CD4-positive, alpha-beta memory T cell (primary cell): ENCODE data around the gene TCERG1L. TPM values are rescaled to one million over a fixed set of nuclear protein-coding genes. Genes with fewer than 3 reads are reported as not detected.

Source experiments
- CTCF ChIA-PET: fragments of 350-600 bp; sonication (Branson Sonifier 250); formaldehyde crosslinking; loops from one replicate; lab custom pipeline; 2021; ENCODE audit warnings: inconsistent platforms; ENCODE audit not compliant: partially characterized antibody; lab: Charles Lee
- POLR2A ChIA-PET: fragments of 350-600 bp; sonication (Branson Sonifier 250); formaldehyde crosslinking; loops from one replicate; lab custom pipeline; 2021; ENCODE audit not compliant: partially characterized antibody; lab: Charles Lee
- DNase-seq, 5 donors: peaks; one replicate each; pipeline versions ENCODE4 v3.0.0 to v3.0.0-alpha.2; 2020 to 2022; ENCODE audit warnings: mixed read lengths in 1 of 5
- H3K27ac ChIP-seq: one replicate; pipeline ENCODE4 v1.7.0; 2013; ENCODE audit warnings: low read depth, low read length
- H3K27me3 ChIP-seq: 2 replicates; pipeline ENCODE4 v1.7.0; 2013; ENCODE audit warnings: mild to moderate bottlenecking, low read length, moderate library complexity; ENCODE audit not compliant: insufficient read depth
- H3K36me3 ChIP-seq: 2 replicates; pipeline ENCODE4 v1.7.0; 2013; ENCODE audit warnings: mild to moderate bottlenecking, low read length, moderate library complexity; ENCODE audit not compliant: insufficient read depth
- H3K4me1 ChIP-seq: 2 replicates; pipeline ENCODE4 v1.7.0; 2013; ENCODE audit warnings: mild to moderate bottlenecking, low read length, moderate library complexity; ENCODE audit not compliant: insufficient read depth
- H3K4me3 ChIP-seq, 2 donors: one replicate each; pipeline ENCODE4 v1.7.0; 2013; ENCODE audit warnings: low read length in 2 of 2, mild to moderate bottlenecking in 1 of 2
- H3K9me3 ChIP-seq, 2 donors: one replicate each; pipeline ENCODE4 v1.7.0; 2013; ENCODE audit warnings: low read length in 2 of 2, control low read depth in 1 of 2; ENCODE audit not compliant: control insufficient read depth in 1 of 2
- H3K27ac Mint-ChIP-seq, 7 donors: one replicate each; pipeline ENCODE4 v1.8.0; 2020 to 2021; ENCODE audit warnings: mixed read lengths in 7 of 7, mild to moderate bottlenecking in 6 of 7, inconsistent platforms in 3 of 7, moderate library complexity in 3 of 7
- H3K27me3 Mint-ChIP-seq, 2 donors: one replicate each; pipeline ENCODE4 v1.8.0; 2020 to 2021; ENCODE audit warnings: mixed read lengths in 2 of 2
- H3K36me3 Mint-ChIP-seq, 2 donors: one replicate each; pipeline ENCODE4 v1.8.0; 2020 to 2021; ENCODE audit warnings: mixed read lengths in 2 of 2, inconsistent platforms in 1 of 2, mild to moderate bottlenecking in 1 of 2
- H3K4me1 Mint-ChIP-seq, 4 donors: one replicate each; pipeline ENCODE4 v1.8.0; 2020 to 2021; ENCODE audit warnings: mixed read lengths in 4 of 4, mild to moderate bottlenecking in 1 of 4
- H3K4me3 Mint-ChIP-seq, 8 donors: one replicate each; pipeline ENCODE4 v1.8.0; 2020 to 2021; ENCODE audit warnings: mixed read lengths in 8 of 8, mild to moderate bottlenecking in 7 of 8, moderate library complexity in 6 of 8, inconsistent platforms in 3 of 8
- H3K9me3 Mint-ChIP-seq, 8 donors: one replicate each; pipeline ENCODE4 v1.8.0; 2020 to 2021; ENCODE audit warnings: mixed read lengths in 8 of 8, mild to moderate bottlenecking in 5 of 8, inconsistent platforms in 3 of 8, moderate library complexity in 1 of 8
- intact Hi-C: fragments of 100-400 bp; cut with micrococcal nuclease; formaldehyde crosslinking; loops from one replicate; pipeline ENCODE4 v1.15.1; 2023
- polyA plus RNA-seq, 2 donors: library from polyadenylated mRNA; unstranded; fragments of 300-500 nt; fragmentation: Illumina TruSeq; gene quantifications; one replicate each; pipeline ENCODE4 v1.2.3, GENCODE V29; 2021
- total RNA-seq, 2 experiments: library from RNA; stranded (reverse); gene quantifications; one replicate each; pipeline ENCODE4 v1.2.3, GENCODE V29; 2021

Gene TCERG1L
- total and polyA plus RNA-seq, 4 experiments from 2014 or later, result not detected

GRCh38 chr10:131083915-131084790, 227.4 kb downstream of the TCERG1L start:
- POLR2A ChIA-PET, result no interaction called here

GRCh38 chr10:131082991-131083481, 228.5 kb downstream of the TCERG1L start:
- peaks cover 0 to 3% of the 10 kb centered on the region in 2 donors for H3K36me3 Mint-ChIP-seq
- intact Hi-C loops, result no loop called here
- peaks cover 0 to 4% of the 10 kb centered on the region in 2 donors for H3K27me3 Mint-ChIP-seq
- Histone ChIP-seq H3K27ac (no peak overlapping the region), H3K4me1 (no peaks in the 10 kb centered on the region), H3K4me3 (no peak overlapping the region), H3K9me3 (no peaks in the 10 kb centered on the region), H3K27me3 (no peaks in the 10 kb centered on the region), H3K36me3 (no peaks in the 10 kb centered on the region)
- ChIA-PET CTCF (no interaction called here), POLR2A (no interaction called here)
- no peak overlapping the region for H3K4me3 Mint-ChIP-seq
- no peak overlapping the region for H3K27ac Mint-ChIP-seq
- H3K9me3 Mint-ChIP-seq, result peaks cover 0 to 8% (median under 1%) of the 10 kb centered on the region in 8 donors
- no peaks in the 10 kb centered on the region for H3K4me1 Mint-ChIP-seq
- DNase-seq, result no peak

More at GRCh38 chr10:131083915-131084790, 227.4 kb downstream of the TCERG1L start:
- no peak for DNase-seq
- H3K4me3 Mint-ChIP-seq, result no peak overlapping the region
- Histone ChIP-seq H3K4me1 (no peaks in the 10 kb centered on the region), H3K4me3 (no peak overlapping the region), H3K36me3 (no peaks in the 10 kb centered on the region), H3K9me3 (no peaks in the 10 kb centered on the region), H3K27ac (no peak overlapping the region), H3K27me3 (no peaks in the 10 kb centered on the region)
- peaks cover 0 to 8% (median under 1%) of the 10 kb centered on the region in 8 donors for H3K9me3 Mint-ChIP-seq
- no peaks in the 10 kb centered on the region for H3K4me1 Mint-ChIP-seq
- H3K27ac Mint-ChIP-seq, result no peak overlapping the region
- H3K27me3 Mint-ChIP-seq, result peaks cover 0 to 4% of the 10 kb centered on the region in 2 donors
- H3K36me3 Mint-ChIP-seq, result peaks cover 0 to 3% of the 10 kb centered on the region in 2 donors
- intact Hi-C loops, result no loop called here
- CTCF ChIA-PET, result no interaction called here

GRCh38 chr10:131082201-131082850, 229.2 kb downstream of the TCERG1L start:
- peaks cover 0 to 4% of the 10 kb centered on the region in 2 donors for H3K27me3 Mint-ChIP-seq
- CTCF ChIA-PET, result no interaction called here
- peaks cover 0 to 8% (median 0%) of the 10 kb centered on the region in 8 donors for H3K9me3 Mint-ChIP-seq
- no peaks in the 10 kb centered on the region for H3K36me3 ChIP-seq
- peaks cover 0 to 2% of the 10 kb centered on the region in 2 donors for H3K36me3 Mint-ChIP-seq
- no peaks in the 10 kb centered on the region for H3K4me1 ChIP-seq
- intact Hi-C loops, result no loop called here
- POLR2A ChIA-PET, result no interaction called here
- H3K4me3 ChIP-seq, result no peak overlapping the region
- H3K4me1 Mint-ChIP-seq, result no peaks in the 10 kb centered on the region
- H3K27ac Mint-ChIP-seq, result no peak overlapping the region
- no peaks in the 10 kb centered on the region for H3K9me3 ChIP-seq
- DNase-seq, result no peak
- H3K4me3 Mint-ChIP-seq, result no peak overlapping the region
- no peaks in the 10 kb centered on the region for H3K27me3 ChIP-seq
- no peak overlapping the region for H3K27ac ChIP-seq

GRCh38 chr10:131081786-131082185, 229.7 kb downstream of the TCERG1L start:
- H3K27me3 Mint-ChIP-seq, result peaks cover 0 to 4% of the 10 kb centered on the region in 2 donors
- Histone ChIP-seq H3K4me3 (no peak overlapping the region), H3K27ac (no peak overlapping the region), H3K9me3 (no peaks in the 10 kb centered on the region), H3K27me3 (no peaks in the 10 kb centered on the region), H3K4me1 (no peaks in the 10 kb centered on the region), H3K36me3 (no peaks in the 10 kb centered on the region)
- no peak overlapping the region for H3K27ac Mint-ChIP-seq
- intact Hi-C loops, result no loop called here
- H3K4me1 Mint-ChIP-seq, result no peaks in the 10 kb centered on the region
- H3K36me3 Mint-ChIP-seq, result no peaks in the 10 kb centered on the region
- ChIA-PET CTCF (no interaction called here), POLR2A (no interaction called here)
- no peak overlapping the region for H3K4me3 Mint-ChIP-seq
- H3K9me3 Mint-ChIP-seq, result peaks cover 0 to 8% (median 0%) of the 10 kb centered on the region in 8 donors
- no peak for DNase-seq

GRCh38 chr10:131081376-131081775, 230.1 kb downstream of the TCERG1L start:
- no peaks in the 10 kb centered on the region for H3K36me3 ChIP-seq
- intact Hi-C loops, result no loop called here
- CTCF ChIA-PET, result no interaction called here
- H3K4me3 ChIP-seq, result no peak overlapping the region
- H3K27me3 Mint-ChIP-seq, result peaks cover 0 to 4% of the 10 kb centered on the region in 2 donors
- H3K9me3 ChIP-seq, result no peaks in the 10 kb centered on the region
- H3K27me3 ChIP-seq, result no peaks in the 10 kb centered on the region
- no peaks in the 10 kb centered on the region for H3K4me1 ChIP-seq
- DNase-seq, result no peak
- H3K36me3 Mint-ChIP-seq, result no peaks in the 10 kb centered on the region
- H3K27ac Mint-ChIP-seq, result no peak overlapping the region
- POLR2A ChIA-PET, result no interaction called here
- peaks cover 0 to 8% (median 0%) of the 10 kb centered on the region in 8 donors for H3K9me3 Mint-ChIP-seq
- H3K4me1 Mint-ChIP-seq, result no peaks in the 10 kb centered on the region
- no peak overlapping the region for H3K27ac ChIP-seq
- H3K4me3 Mint-ChIP-seq, result no peak overlapping the region

- DNase-seq, result no peak
- Mint-ChIP-seq H3K4me3 (no peak overlapping the region), H3K9me3 (peaks cover 0 to 4% (median 0%) of the 10 kb centered on the region in 8 donors), H3K4me1 (no peaks in the 10 kb centered on the region), H3K27me3 (peaks cover 0 to 2% of the 10 kb centered on the region in 2 donors), H3K36me3 (no peaks in the 10 kb centered on the region), H3K27ac (no peak overlapping the region)
- H3K36me3 ChIP-seq, result no peaks in the 10 kb centered on the region
- no peaks in the 10 kb centered on the region for H3K4me1 ChIP-seq
- H3K27ac ChIP-seq, result no peak overlapping the region
- POLR2A ChIA-PET, result no interaction called here
- CTCF ChIA-PET, result no interaction called here
- no peaks in the 10 kb centered on the region for H3K9me3 ChIP-seq
- no peaks in the 10 kb centered on the region for H3K27me3 ChIP-seq
- H3K4me3 ChIP-seq, result no peak overlapping the region
- intact Hi-C loops, result no loop called here
Observed at GRCh38 chr10:131080571-131080970, 230.9 kb downstream of the TCERG1L start.

GRCh38 chr10:131079314-131079713, 232.2 kb downstream of the TCERG1L start:
- ChIA-PET POLR2A (no interaction called here), CTCF (no interaction called here)
- Mint-ChIP-seq H3K36me3 (no peaks in the 10 kb centered on the region), H3K27me3 (peaks cover 0 to 2% of the 10 kb centered on the region in 2 donors), H3K9me3 (peaks cover 0 to 2% (median 0%) of the 10 kb centered on the region in 8 donors), H3K27ac (no peak overlapping the region), H3K4me1 (no peaks in the 10 kb centered on the region), H3K4me3 (no peak overlapping the region)
- no peak overlapping the region for H3K27ac ChIP-seq
- no peaks in the 10 kb centered on the region for H3K36me3 ChIP-seq
- no peaks in the 10 kb centered on the region for H3K9me3 ChIP-seq
- H3K4me3 ChIP-seq, result no peak overlapping the region
- H3K27me3 ChIP-seq, result no peaks in the 10 kb centered on the region
- DNase-seq, result no peak
- intact Hi-C loops, result no loop called here
- no peaks in the 10 kb centered on the region for H3K4me1 ChIP-seq
